HCT116 (cell line): ENCODE data around the gene SNX2.

Source experiments
- POLR2AphosphoS5 ChIP-seq: IDR thresholded peaks from 2 replicates; pipeline ENCODE4 v1.6.1; 2011; ENCODE audit warnings: mild to moderate bottlenecking, low read depth, low read length, moderate library complexity
- RAD21 ChIP-seq: IDR thresholded peaks from 2 replicates; pipeline ENCODE4 v1.6.1; 2012; ENCODE audit warnings: low read depth, mild to moderate bottlenecking

DNA sequence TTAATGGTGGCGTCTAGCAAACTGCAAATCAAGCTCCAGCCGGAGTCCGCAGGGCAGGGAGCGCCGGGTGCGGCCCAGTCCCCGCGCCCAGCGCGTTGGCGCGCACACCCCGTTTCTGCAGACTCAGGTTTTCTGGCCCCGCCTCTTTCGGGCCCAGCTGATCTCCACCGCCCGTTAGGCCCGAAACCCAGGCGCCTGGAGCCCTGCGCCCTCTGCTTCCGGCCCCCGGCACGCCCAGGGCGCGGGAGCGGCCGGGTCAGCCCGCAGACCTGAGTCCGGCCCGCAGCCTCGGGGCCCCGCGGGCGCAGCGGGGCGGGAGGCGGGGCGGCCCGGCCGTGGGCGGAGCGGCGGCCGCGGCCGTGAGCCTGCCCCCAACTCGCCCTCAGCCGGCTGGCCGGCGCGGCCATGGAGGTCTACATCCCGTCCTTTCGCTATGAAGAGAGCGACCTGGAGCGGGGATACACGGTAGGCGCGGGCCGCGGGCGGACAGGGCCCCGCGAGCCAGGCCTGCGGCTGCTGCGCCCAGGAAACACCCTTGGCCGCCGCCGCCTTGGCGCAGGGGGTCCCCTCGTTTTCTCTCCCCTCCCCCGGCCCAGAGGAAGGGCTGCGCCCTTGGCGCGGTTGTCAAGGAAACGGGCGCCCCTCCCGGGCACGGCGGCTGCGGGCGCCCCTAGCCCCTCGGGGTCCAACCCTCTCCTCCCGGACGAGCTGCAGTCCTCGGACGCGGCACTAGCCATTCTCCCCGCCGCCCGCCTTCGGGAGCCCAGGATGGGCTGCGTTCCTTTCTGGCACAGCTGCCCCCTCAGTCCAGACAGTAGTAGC, 70.6 kb downstream of the SNX2 start, which contains the start of gene SNX24:
- TF ChIP-seq RAD21 (no peak), POLR2AphosphoS5 (peak; percentile 65)
